Measurements from ENCODE around the gene KLHL1. TPM values are rescaled to one million over a fixed set of nuclear protein-coding genes. Genes with fewer than 3 reads are reported as not detected.
"Not testable (repeated sequence)": the region's sequence is repeated elsewhere in the genome, so short reads cannot be mapped to it uniquely, and the experiment has no call there.

KLHL1 gene
- total RNA-seq: not detected in 2 replicates

- Histone ChIP-seq H3K79me2 (ENCODE audit: insufficient read depth, low read length) (no peaks in the 10 kb centered on the region), H3K4me2 (ENCODE audit: insufficient read depth, low read length) (no peak within 1 kb of the TSS), H3K27ac (ENCODE audit: low read depth, low read length) (no peak within 1 kb of the TSS), H3K36me3 (ENCODE audit: insufficient read depth, low read length) (no peaks in the 10 kb centered on the region), H3K4me3 (ENCODE audit: insufficient read depth, low read length) (no peak within 1 kb of the TSS), H4K20me1 (ENCODE audit: insufficient read depth, low read length) (no peaks in the 10 kb centered on the region), H3K27me3 (ENCODE audit: insufficient read depth, low read length) (no peaks in the 10 kb centered on the region), H2AFZ (ENCODE audit: low read length) (no peak within 1 kb of the TSS), H3K9me3 (ENCODE audit: low read depth, low read length) (no peaks in the 10 kb centered on the region), H3K4me1 (ENCODE audit: insufficient read depth, low read length) (no peaks in the 10 kb centered on the region)
- TF ChIP-seq CTCF (IDR thresholded peaks at IDR 0.05; ENCODE audit: extremely low read depth, low read depth, low read length): no peak
- no peak for DNase-seq (ENCODE audit: insufficient read length, low spot score, missing footprints)
Observed at GRCh38 chr13:70108356-70109105, at the start of gene KLHL1. KLHL1 (minus strand) TSS chr13:70108452; CDS start chr13:70107699, 753 bp downstream.

GRCh38 chr13:70142658-70143057 lies 34.4 kb upstream of the KLHL1 start:
- H2AFZ ChIP-seq (ENCODE audit: low read length); H3K4me2 ChIP-seq (ENCODE audit: insufficient read depth, low read length); H3K36me3 ChIP-seq (ENCODE audit: insufficient read depth, low read length); DNase-seq (ENCODE audit: insufficient read length, low spot score, missing footprints); H3K9me3 ChIP-seq (ENCODE audit: low read depth, low read length); H3K27ac ChIP-seq (ENCODE audit: low read depth, low read length); H3K79me2 ChIP-seq (ENCODE audit: insufficient read depth, low read length); H4K20me1 ChIP-seq (ENCODE audit: insufficient read depth, low read length); H3K4me3 ChIP-seq (ENCODE audit: insufficient read depth, low read length); H3K27me3 ChIP-seq (ENCODE audit: insufficient read depth, low read length); H3K4me1 ChIP-seq (ENCODE audit: insufficient read depth, low read length): not testable (repeated sequence)

GRCh38 chr13:70128098-70128497 lies 19.8 kb upstream of the KLHL1 start:
- H3K9me3 ChIP-seq (ENCODE audit: low read depth, low read length): no peaks in the 10 kb centered on the region
- no peaks in the 10 kb centered on the region for H3K27me3 ChIP-seq (ENCODE audit: insufficient read depth, low read length)
- no peak overlapping the region for H3K27ac ChIP-seq (ENCODE audit: low read depth, low read length)
- H2AFZ ChIP-seq (ENCODE audit: low read length): no peak overlapping the region
- TF ChIP-seq CTCF (IDR thresholded peaks at IDR 0.05; ENCODE audit: extremely low read depth, low read depth, low read length): no peak
- no peaks in the 10 kb centered on the region for H3K79me2 ChIP-seq (ENCODE audit: insufficient read depth, low read length)
- H3K4me2 ChIP-seq (ENCODE audit: insufficient read depth, low read length): no peak overlapping the region
- no peak overlapping the region for H3K4me3 ChIP-seq (ENCODE audit: insufficient read depth, low read length)
- H3K36me3 ChIP-seq (ENCODE audit: insufficient read depth, low read length): no peaks in the 10 kb centered on the region
- H4K20me1 ChIP-seq (ENCODE audit: insufficient read depth, low read length): no peaks in the 10 kb centered on the region
- no peak for DNase-seq (ENCODE audit: insufficient read length, low spot score, missing footprints)
- no peaks in the 10 kb centered on the region for H3K4me1 ChIP-seq (ENCODE audit: insufficient read depth, low read length)

GRCh38 chr13:70125693-70126092 lies 17.4 kb upstream of the KLHL1 start:
- no peak for TF ChIP-seq CTCF (IDR thresholded peaks at IDR 0.05; ENCODE audit: extremely low read depth, low read depth, low read length)
- no peaks in the 10 kb centered on the region for H4K20me1 ChIP-seq (ENCODE audit: insufficient read depth, low read length)
- no peaks in the 10 kb centered on the region for H3K9me3 ChIP-seq (ENCODE audit: low read depth, low read length)
- no peaks in the 10 kb centered on the region for H3K4me1 ChIP-seq (ENCODE audit: insufficient read depth, low read length)
- no peak overlapping the region for H3K4me3 ChIP-seq (ENCODE audit: insufficient read depth, low read length)
- H2AFZ ChIP-seq (ENCODE audit: low read length): no peak overlapping the region
- no peaks in the 10 kb centered on the region for H3K27me3 ChIP-seq (ENCODE audit: insufficient read depth, low read length)
- no peaks in the 10 kb centered on the region for H3K79me2 ChIP-seq (ENCODE audit: insufficient read depth, low read length)
- no peak overlapping the region for H3K27ac ChIP-seq (ENCODE audit: low read depth, low read length)
- DNase-seq (ENCODE audit: insufficient read length, low spot score, missing footprints): no peak
- no peaks in the 10 kb centered on the region for H3K36me3 ChIP-seq (ENCODE audit: insufficient read depth, low read length)
- H3K4me2 ChIP-seq (ENCODE audit: insufficient read depth, low read length): no peak overlapping the region
